ENCODE results near the gene PAPSS2. TPM values are rescaled to one million over a fixed set of nuclear protein-coding genes. Genes with fewer than 3 reads are reported as not detected.

PAPSS2 gene
- total and polyA plus RNA-seq, 2 donors (not counting 3 experiments of a cell fraction or from before 2014, with no cell fraction given) = 27.9 to 82.6 TPM

DNA sequence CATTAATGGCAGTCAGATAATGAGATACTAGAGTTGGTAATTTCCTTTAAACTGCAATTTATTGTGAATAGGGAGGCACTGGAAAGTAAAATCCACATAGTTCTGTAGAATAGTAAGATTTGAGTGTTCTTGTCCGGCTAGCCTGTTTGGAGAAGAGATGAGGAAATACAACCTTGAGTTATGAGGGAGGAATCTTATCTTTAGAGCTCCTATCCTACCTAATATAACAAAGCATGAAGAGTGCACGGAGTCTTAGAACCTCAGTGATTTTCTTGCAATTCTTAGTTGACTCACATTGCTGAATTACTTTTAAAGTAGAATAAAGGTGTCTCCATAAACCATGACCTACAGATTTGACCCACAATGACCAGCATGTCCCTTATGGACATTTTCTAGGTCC, 84.9 kb downstream of the PAPSS2 start:
- Histone ChIP-seq H3K36me3 (ENCODE audit: control insufficient read depth in 2 of 2, extremely low read depth in 1 of 2, insufficient read depth in 2 of 2, low read length in 2 of 2) (peaks cover 11% of the 10 kb centered on the region in 2 experiments), H3K27me3 (ENCODE audit: control insufficient read depth in 2 of 2, insufficient read depth in 2 of 2, low read length in 2 of 2) (no peaks in the 10 kb centered on the region), H3K27ac (ENCODE audit: insufficient read depth, low read depth, low read length) (no peak overlapping the region), H3K4me1 (ENCODE audit: control insufficient read depth, extremely low read depth, insufficient read depth, low read length) (no peaks in the 10 kb centered on the region), H3K9me1 (replicated peaks; ENCODE audit: control insufficient read depth, extremely low read depth, insufficient read depth, low read length) (no peaks in the 10 kb centered on the region), H4K20me1 (replicated peaks; ENCODE audit: control insufficient read depth, extremely low read depth, insufficient read depth, low read length) (no peaks in the 10 kb centered on the region), H3K9me3 (replicated peaks; ENCODE audit: control insufficient read depth, insufficient read depth, low read length) (no peaks in the 10 kb centered on the region), H2AFZ (ENCODE audit: low read depth, low read length) (no peak overlapping the region), H3K9ac (replicated peaks; ENCODE audit: extremely low read depth, insufficient read depth, low read length) (no peak overlapping the region), H3K4me3 (replicated peaks in 1 of 3; ENCODE audit: insufficient read depth in 1 of 3, low read depth in 1 of 3, low read length in 3 of 3) (no peak overlapping the region), H3K4me2 (ENCODE audit: insufficient read depth, low read length) (no peak overlapping the region), H3K79me2 (ENCODE audit: control insufficient read depth, insufficient read depth, low read length) (no peaks in the 10 kb centered on the region)
- TF ChIP-seq EZH2 (IDR thresholded peaks at IDR 0.05; ENCODE audit: borderline replicate concordance, low read depth, low read length, severe bottlenecking) (no peak), MYC (IDR thresholded peaks at IDR 0.05; ENCODE audit: low read depth, low read length) (no peak), JUN (IDR thresholded peaks at IDR 0.05; ENCODE audit: borderline replicate concordance, insufficient read depth, insufficient read length, low read depth) (no peak), GATA2 (IDR thresholded peaks at IDR 0.05; ENCODE audit: insufficient read depth, insufficient read length, low read depth, low read length) (no peak), FOS (IDR thresholded peaks at IDR 0.05; ENCODE audit: borderline replicate concordance, insufficient read depth, low read length) (no peak), CTCF (IDR thresholded peaks at IDR 0.05; ENCODE audit: extremely low read depth in 1 of 2, insufficient read depth in 1 of 2, low read depth in 1 of 2, low read length in 2 of 2) (no peak), POLR2AphosphoS5 (IDR thresholded peaks at IDR 0.05; ENCODE audit: insufficient read depth, low read depth, low read length) (no peak), POLR2A (IDR thresholded peaks at IDR 0.05; ENCODE audit: low read depth, low read length) (no peak)
- TF ChIP-seq, protein P1, sequence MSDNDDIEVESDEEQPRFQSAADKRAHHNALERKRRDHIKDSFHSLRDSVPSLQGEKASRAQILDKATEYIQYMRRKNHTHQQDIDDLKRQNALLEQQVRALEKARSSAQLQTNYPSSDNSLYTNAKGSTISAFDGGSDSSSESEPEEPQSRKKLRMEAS (IDR thresholded peaks at IDR 0.05; ENCODE audit: insufficient read depth, insufficient read length) = no peak
- no peak for FAIRE-seq
- ChIA-PET POLR2A (no interaction called here), CTCF (interaction anchor here (1.0 to 1.1 kb wide), 3 partner anchors 10 to 18 kb away, joined by 3 to 5 read pairs (median 3); no protein-coding TSS in a partner anchor)
- dilution Hi-C loops (cut with MboI; ENCODE audit: extremely low pct_ligation_motif_present, low sequenced_read_pairs) (no loop called here), intact Hi-C loops (cut with micrococcal nuclease) (no loop called here)
- BruUV-seq (replicated peaks) = no TSS peak
- DNase-seq (ENCODE audit: low read depth, low spot score) = no peak

All from endothelial cell of umbilical vein (primary cell).